NCI-H510A (cell line): ENCODE results near the gene ZNF695.
A peak's percentile ranks its signal among the peaks of the same experiment; 100 is the strongest.
"Not testable (repeated sequence)": the region's sequence is repeated elsewhere in the genome, so short reads cannot be mapped to it uniquely, and the experiment has no call there.

ENCODE experiments used
- DNase-seq: peaks from one replicate; lab custom pipeline; 2025; lab: John Stamatoyannopoulos, UW

Gene ZNF695

DNA sequence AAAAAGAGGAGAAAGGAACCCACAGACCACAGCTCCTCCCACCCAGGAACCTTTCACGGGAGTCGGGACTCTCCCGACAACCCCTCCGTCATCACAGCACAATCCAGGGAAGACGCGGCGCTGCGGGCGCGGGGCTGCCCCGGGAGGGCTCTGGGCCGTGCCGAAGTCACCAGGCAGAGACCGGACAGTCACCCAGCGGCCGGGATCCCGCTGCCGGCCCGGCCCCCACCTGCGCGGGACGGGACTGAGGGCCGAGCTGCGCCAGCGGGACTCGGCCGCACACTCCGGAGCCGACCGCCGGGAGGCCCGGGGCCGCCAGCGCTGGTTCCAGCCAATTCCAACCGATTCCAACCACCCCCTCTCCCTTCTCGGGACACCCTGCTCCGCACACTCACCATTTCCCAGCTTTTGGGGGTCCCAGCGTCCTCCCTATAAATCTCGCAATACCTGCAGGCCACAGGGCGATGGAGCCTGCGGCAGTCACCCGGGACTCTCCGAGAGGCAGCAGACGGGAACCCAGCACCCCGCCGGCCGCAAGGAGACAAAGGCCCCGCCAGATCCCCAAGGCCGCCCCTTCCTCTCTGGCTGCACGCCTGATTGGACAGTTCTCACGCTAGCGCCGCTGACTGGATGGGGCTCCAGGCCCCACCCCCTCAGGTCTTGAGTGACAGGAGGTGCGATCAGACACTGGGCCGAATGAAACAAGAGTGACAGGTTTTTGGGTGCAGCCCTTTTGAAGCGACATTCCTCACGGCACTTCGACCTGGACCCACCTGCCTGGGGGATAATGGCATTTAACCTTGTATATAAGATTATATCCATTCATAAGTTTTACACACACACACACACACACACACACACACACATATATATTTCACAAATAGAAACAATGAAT is at the start of gene ZNF695:
TSS of gene ZNF695 (minus strand) at position 547 of the 895 bp plus-strand sequence. CDS start at position 398, 149 bp downstream.
- peak; percentile 89 for DNase-seq

DNA sequence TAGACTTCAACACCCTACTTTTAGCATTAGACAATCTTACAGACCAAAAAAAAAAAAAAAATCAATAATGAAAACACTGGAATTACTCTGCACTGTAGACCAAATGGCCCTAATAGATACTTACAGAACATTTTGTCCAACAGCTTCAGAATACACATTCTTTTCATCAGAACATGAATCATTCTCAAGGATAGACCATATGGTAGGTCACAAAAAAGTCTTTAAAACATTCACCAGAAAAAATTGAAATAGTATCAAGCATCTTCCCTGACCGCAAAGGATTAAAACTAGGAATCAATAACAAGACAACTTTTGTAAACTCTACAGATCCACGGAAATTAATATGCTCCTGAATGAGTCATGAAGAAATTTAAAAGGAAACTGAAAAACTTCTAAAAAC is 48.2 kb upstream of the ZNF695 start:
- no peak for DNase-seq

DNA sequence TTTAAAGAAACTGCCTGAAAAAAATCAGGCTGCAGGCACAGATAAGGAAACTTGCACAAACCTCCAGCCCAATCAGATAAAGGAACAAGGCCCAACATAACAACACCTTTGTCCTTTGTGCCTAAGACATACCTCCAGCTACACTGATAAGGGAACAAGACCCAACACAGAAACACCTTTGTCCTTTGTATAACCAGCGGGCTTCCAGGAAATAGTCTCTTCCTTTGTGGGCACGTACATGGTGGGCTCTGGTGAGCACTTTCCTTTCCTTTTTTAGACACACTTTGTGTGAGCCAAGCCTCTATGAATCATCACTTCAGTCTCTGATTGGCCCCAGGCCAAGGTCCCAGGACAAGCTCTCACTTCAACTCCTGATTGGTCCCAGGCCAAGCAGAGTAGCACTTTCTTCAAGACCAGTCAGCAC is 47.1 kb upstream of the ZNF695 start:
- DNase-seq, result no peak

DNA sequence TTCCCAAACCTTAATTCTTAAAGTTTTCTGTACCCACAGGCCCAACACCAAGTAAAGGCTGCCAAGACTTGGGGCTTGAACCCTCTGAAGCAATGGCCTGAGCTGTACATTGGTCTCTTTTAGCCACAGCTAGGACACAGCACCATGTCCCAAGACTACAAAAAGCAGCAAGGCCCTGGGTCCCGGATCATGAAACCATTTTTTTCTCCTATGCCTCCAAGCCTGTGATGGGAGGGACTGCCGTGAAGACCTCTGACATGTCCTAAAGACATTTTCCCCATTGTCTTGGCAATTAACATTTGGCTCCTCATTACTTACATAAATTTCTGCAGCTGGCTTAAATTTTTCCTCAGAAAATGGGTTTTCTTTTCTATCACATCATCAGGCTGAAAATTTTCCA is 39.8 kb upstream of the ZNF695 start:
- DNase-seq, result no peak

DNA sequence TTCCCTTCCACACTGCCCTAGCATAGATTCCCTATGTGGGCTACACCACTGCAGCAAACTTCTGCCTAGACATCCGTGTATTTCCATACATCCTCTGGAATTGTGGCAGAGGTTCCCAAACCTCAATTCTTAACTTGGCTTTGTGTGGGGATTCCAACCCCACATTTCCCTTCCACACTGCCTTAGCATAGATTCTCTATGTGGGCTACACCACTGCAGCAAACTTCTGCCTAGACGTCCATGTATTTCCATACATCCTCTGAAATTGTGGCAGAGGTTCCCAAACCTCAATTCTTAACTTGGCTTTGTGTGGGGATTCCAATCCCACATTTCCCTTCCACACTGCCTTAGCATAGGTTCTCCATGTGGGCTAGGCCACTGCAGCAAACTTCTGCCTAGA is 39.4 kb upstream of the ZNF695 start:
- no peak for DNase-seq

DNA sequence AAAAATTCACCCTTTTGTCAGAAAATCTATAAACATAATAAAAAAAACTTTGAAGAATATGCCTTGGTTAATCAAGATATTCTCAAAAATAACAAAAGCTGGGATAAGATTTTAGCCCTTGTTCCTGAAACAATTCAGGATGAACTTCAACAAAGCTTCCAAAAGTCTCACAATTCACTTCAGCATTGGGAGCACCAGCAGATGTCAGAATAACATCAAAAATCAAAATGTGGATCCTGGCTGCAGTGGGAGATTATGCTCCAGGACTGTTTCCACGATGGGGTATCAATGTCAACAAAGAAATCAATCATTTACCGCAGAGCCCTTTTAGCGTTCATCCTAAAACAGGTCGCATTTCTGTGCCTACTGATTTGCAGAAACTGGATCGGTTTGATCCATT is 35.5 kb upstream of the ZNF695 start:
- no peak for DNase-seq

DNA sequence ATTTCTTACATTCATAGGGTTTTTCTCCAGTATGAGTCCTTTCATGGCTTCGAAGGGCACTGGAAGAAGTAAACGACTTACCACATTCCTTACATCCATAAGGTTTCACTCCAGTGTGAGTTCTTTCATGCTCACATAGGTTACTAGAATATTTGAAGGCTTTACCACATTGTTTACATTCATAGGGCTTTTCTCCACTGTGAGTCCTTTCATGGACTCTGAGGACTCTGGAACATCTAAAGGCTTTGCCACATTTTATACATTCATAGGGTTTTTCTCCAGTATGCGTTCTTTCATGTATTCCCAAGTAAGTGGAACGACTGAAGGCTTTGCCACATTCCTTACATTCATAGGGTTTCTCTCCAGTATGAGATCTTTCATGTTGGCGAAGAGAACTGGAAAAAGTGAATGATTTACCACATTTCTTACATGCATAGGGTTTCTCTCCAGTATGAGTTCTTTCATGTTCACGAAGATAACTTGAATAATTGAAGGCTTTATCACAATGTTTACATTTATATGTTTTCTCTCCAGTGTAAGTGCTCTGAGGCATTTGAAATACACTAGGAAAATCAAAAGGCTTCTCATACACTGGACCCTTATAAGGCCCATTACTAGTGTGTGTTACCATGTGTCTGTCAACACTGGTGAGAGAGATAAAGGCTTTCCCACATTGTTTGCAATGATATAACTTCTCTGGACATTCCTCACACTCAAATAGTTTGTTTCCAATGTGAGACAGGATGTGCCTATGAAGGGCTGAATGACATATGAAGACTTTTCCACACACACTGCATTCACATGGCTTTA is 29.9 kb upstream of the ZNF695 start:
- no peak for DNase-seq

DNA sequence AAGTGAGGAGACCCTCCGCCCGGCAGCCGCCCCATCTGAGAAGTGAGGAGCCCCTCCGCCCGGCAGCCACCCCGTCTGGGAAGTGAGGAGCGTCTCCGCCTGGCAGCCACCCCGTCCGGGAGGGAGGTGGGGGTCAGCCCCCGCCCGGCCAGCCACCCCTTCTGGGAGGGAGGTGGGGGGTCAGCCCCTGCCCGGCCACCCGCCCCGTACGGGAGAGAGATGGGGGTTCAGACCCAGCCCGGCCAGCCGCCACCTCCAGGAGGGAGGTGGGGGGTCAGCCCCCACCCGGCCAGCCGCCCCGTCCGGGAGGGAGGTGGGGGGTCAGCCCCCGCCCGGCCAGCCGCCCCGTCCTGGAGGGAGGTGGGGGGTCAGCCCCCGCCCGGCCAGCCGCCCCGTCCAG is 24.4 kb upstream of the ZNF695 start:
- DNase-seq, result not testable (repeated sequence)

DNA sequence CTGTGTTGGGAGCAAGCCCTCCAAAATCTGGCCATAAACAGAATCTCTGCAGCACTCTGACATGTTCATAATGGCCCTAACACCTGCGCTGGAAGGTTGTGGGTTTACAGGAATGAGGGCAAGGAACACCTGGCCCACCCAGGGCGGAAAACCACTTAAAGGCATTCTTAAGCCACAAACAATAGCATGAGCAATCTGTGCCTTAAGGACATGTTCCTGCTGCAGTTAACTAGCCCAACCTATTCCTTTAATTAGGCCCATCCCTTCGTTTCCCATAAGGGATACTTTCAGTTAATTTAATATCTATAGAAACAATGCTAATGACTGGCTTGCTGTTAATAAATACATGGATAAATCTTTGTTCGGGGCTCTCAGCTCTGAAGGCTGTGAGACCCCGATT is 16.8 kb upstream of the ZNF695 start:
- not testable (repeated sequence) for DNase-seq

DNA sequence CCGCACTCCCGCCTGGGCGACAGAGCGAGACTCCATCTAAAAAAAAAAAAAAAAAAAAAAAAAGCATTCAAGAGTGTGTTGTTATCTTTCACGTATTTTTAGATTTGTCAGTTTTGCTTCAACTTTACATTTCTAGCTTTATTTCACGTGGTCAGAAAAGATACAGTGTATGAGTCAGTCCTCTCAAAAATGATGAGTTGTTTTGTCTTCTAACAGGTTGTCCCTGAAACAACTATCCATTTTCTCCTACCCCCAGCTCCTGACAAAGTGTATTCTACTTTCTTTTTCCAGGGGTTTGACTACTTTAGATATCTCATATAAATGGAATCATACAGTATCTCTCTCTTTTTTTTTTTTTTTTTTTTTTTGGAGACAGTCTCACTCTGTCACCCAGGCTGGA is 5.5 kb upstream of the ZNF695 start:
- DNase-seq, result no peak

DNA sequence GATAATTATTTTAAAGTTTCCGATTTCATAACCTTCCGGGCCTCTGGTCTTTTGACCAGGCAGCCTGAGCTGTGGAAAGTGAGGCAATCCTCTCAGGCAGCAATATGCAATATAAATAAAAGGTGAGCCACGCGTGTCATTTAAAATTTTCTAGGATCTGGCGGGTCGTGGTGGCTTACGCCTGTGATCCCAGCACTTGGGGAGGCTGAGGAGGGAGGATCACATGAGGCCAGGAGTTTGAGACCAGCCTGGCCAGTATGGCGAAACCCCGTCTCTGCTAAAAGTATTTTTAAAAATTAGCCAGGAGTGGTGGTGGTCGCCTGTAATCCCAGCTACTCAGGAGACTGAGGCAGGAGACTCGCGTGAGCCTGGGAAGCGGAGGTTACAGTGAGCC is 546 bp upstream of the ZNF695 start:
- DNase-seq, result no peak

DNA sequence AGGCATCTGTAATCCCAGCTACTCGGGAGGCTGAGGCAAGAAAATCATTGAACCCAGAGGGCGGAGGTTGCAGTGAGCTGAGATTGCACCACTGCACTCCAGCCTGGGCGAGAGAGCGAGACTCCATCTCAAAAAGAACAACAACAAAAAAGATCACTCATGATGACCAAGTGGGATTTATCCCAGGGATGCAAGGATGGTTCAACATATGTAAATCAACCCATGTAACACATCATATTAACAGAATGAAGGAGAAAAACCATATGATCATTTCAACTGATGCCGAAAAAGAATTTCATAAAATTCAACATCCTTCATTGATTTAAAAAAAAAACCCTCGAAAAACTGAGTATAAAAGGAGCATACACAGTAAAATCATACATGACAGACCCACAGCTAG is 3.8 kb downstream of the ZNF695 start:
- not testable (repeated sequence) for DNase-seq

DNA sequence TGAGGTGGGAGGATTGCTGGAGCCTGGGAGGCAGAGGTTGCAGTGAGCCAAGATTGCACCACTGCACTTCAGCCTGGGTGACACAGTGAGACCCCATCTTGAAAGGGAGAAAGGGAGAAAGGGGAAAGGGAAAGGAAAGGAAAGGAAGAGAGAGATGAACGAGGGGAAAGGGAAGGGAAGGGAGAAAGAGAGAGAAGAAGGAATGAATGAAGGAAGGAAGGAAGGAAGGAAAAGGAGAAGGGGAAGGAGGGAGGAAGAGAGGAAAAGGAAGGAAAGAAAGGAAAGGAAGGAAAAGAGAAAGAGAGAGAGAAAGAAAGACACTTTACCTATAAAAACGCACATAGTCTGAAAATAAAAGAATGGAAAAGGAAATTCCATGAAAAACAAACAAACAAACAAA is 18.0 kb downstream of the ZNF695 start:
- no peak for DNase-seq

DNA sequence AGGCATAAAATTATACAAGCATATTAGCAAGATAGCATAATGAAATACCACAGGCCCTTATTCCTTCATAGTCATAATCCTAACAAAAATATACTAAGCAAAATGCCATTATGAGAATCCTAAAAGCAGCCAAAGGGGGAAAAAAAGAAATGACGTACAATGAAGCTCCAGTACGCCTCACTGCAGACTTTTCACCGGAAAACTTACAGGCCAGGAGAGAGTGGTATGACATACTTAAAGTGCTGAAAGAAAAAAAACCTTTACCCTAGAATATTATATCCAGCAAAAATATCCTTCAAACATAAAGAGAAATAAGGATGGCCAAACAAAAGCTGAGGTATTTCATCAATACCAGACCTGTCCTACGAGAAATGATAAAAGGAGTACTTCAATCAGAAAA is 19.5 kb downstream of the ZNF695 start:
- DNase-seq, result no peak

DNA sequence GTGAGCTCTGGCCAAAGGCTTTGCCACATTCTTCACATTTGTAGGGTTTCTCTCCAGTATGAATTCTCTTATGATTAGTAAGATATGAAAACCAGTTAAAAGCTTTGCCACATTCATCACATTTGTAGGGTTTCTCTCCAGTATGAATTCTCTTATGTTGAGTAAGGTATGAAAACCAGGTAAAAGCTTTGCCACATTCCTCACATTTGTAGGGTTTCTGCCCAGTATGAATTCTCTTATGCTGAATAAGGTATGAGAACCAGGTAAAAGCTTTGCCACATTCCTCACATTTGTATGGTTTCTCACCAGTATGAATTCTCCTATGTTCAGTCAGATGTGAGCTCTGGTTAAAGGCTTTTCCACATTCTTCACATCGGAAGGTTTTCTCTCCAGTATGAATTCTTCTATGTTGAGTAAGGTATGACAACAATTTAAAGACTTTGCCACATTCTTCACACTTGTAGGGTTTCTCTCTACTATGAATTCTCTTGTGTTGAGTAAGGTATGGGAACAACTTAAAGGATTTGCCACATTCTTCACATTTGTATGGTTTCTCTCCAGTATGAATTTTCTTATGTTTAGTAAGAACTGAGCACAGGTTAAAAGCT is 20.7 kb downstream of the ZNF695 start:
- no peak for DNase-seq

DNA sequence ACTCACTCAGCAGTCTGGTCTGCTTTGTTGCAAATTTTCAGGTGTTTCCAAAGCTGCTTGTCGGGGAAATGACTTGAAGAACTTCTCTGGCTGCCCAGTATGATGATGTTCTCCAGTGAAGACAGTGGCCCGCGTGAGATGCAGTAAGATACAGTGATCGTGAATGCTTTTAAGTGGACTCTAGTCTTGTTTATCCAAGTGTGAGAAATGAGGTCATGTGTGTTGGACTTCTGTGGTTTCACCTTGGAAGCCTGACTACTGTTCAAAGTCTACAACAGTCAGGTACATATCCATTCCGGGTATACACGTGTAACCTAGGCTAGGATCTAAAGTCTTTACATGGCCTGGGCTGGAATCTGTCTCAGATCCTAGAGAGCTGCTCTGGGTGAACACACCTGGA is 29.1 kb downstream of the ZNF695 start:
- no peak for DNase-seq

DNA sequence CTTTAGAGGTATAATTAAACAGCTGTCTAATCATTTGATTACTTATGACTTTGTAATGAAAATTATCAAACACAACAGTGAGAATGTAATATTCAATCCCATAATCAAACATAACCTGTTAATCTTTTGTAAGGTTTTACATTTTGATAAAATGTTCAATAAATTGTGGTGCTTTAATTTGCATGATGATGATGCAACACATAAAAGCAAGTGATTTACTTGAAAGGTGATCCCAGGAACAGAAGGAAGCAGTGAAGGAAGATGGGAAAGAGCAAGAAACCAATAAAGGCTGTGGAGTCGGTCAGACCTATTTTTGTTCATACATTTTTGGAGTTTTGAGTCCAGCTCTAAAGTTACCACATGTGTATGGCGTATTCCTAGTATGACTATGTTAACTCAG is 29.6 kb downstream of the ZNF695 start:
- DNase-seq, result no peak

DNA sequence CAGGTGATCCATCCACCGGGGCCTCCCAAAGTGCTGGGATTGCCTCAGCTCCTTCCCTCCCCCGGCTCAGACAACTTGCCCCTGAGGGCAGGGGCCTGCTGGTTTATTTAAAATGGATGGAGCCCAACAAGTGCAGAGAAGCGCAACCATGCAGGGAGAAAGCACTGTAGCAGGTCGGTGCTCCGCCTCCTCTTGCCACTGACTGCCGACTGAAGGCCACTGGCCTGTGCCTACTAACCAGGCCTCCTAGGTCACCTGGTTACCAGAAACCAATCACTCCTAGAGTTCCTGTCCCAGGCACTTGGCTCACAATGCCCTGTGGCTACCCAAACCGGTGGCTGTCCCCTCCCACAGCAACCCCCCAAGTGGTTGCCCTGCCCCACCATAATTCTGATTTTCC is 35.9 kb downstream of the ZNF695 start:
- DNase-seq, result no peak

DNA sequence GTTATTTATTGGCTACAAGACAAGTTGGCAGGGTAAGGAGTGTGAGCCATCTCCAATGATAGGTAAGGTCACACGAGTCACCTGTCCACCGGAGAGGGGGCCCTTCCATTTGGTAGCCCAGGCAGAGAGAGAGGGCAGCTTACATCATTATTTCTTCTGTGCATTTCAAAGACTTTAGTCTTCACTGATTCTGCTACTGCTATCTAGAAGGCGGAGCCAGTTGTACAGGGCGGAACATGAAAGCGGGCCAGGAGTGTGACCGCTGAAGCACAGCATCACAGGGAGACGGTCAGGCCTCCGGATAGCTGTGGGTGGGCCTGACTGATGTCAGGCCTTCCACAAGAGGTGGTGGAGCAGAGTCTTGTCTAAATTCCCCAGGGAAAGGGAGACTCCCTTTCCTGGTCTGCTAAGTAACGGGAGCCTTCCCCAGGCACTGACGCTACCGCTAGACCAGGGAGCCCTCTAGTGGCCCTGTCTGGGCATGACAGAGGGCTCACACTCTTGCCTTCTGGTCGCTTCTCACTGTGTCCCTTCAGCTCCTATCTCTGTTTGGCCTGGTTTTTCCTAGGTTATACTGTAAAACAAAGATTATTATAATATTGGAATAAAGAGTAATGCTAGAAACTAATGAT is 36.7 kb downstream of the ZNF695 start:
- DNase-seq, result no peak

DNA sequence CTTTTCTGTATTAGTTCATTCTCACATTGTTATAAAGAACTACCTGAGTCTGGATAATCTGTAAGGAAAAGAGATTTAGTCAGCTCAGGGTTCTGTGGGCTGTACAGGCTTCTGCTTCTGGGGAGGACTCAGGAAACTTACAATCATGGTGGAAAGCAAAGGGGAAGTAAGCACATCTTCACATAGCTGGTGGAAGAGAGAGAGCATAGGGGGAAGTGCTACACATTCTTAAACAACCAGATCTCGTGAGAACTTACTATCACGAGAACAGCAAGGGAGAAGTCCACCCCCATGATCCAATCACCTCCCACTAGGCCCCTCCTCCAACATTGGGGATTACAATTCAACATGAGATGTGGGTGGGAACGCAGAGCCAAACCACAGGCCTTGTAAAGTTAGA is 38.2 kb downstream of the ZNF695 start:
- no peak for DNase-seq

DNA sequence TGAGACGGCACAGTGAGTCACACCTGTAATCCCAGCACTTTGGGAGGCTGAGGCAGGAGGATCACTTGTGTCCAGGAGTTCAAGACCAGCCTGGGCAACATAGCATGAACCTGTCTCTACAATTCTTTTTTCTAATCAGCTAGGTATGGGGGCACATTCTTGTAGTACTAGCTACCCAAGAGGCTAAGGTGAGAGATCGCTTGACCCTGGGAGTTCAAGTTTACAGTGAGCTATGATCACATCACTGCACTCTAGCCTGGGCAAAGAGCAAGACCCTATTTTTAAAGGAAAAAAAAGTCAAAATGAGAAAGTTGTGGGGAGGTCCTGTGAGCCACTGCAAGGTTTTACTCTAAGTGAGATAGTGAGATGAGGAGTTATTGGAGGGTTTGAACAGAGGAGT is 41.4 kb downstream of the ZNF695 start:
- DNase-seq, result no peak

DNA sequence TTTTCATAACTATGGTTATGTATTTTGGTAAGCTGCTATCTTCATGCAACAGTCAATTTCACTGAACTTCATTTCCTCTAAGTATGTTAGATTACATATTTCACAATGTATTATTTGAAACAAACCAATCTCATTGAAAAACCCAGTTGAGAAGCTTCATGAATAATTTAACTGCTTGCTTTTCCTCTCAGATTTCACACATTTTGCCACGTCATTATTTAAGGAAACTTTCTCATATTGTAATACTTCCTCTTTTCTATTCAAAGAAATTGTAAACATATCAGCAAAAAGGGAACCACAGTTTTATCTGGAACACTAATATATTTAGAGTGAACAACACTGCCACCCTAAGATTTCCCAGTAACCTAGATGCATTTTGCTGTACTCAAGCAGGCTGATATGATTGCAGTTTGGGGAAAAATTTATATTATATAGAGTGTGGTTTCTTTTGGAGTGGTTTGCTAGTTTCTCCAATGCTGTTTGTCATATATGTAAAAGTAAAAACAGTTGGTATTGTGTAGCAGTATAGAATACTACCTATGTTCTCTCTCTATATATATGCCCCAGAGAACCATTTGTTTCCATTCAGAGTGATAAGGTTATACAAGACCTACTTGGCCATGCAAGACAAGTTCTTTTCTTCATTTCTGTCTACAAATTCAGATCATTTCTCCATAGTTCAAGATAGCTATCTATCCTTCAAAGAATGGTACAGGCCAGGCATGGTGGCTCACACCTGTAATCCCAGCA is 47.7 kb downstream of the ZNF695 start:
- no peak for DNase-seq
